WTC11 (cell line): Measurements from ENCODE around the gene B4GALNT1. TPM values are rescaled to one million over a fixed set of nuclear protein-coding genes. Genes with fewer than 3 reads are reported as not detected.

Experiments used
- ATAC-seq: fragments of 200-7000 bp; cut with Tn5 transposase; 2 replicates; pipeline ENCODE4 v1.10.0; 2021; ENCODE audit warnings: mild to moderate bottlenecking, moderate library complexity
- CTCF ChIA-PET: fragments of 300-600 bp; sonication (Branson Sonifier 250); formaldehyde crosslinking; loops from one replicate; lab custom pipeline; 2021; ENCODE audit warnings: antibody characterized with exemption; lab: Charles Lee
- POLR2A ChIA-PET: fragments of 350-600 bp; sonication (Branson Sonifier 250); formaldehyde crosslinking; loops from one replicate; lab custom pipeline; 2021; ENCODE audit warnings: antibody characterized with exemption; lab: Charles Lee
- DNase-seq: peaks from one replicate; pipeline ENCODE4 v3.0.0; 2021; ENCODE audit warnings: low spot score
- H3K27ac Mint-ChIP-seq: 2 replicates; pipeline ENCODE4 v1.8.0; 2021; ENCODE audit warnings: mixed read lengths
- H3K27me3 Mint-ChIP-seq: 2 replicates; pipeline ENCODE4 v1.8.0; 2021; ENCODE audit warnings: low read depth, mild to moderate bottlenecking, moderate library complexity, mixed read lengths
- H3K36me3 Mint-ChIP-seq: 2 replicates; pipeline ENCODE4 v1.8.0; 2021; ENCODE audit warnings: mixed read lengths
- H3K4me1 Mint-ChIP-seq: 2 replicates; pipeline ENCODE4 v1.8.0; 2022; ENCODE audit warnings: mixed read lengths
- H3K4me3 Mint-ChIP-seq: 2 replicates; pipeline ENCODE4 v1.8.0; 2021; ENCODE audit warnings: mild to moderate bottlenecking, moderate library complexity, mixed read lengths
- H3K9me3 Mint-ChIP-seq: 2 replicates; pipeline ENCODE4 v1.8.0; 2021; ENCODE audit warnings: mixed read lengths
- ESRRA ChIP-seq: sonication (generic); formaldehyde crosslinking; IDR thresholded peaks from 2 replicates; pipeline ENCODE4 v1.8.1; 2022; ENCODE audit warnings: mild to moderate bottlenecking, missing genetic modification reagents, borderline replicate concordance
- MAX ChIP-seq: sonication (generic); formaldehyde crosslinking; IDR thresholded peaks from 2 replicates; pipeline ENCODE4 v1.8.0; 2022; ENCODE audit warnings: mild to moderate bottlenecking, missing genetic modification reagents
- ZNF219 ChIP-seq: sonication (generic); formaldehyde crosslinking; IDR thresholded peaks from 2 replicates; pipeline ENCODE4 v1.8.0; 2023; ENCODE audit warnings: missing genetic modification reagents, mild to moderate bottlenecking, borderline replicate concordance
- ZNF532 ChIP-seq: fragments of 250-450 bp; sonication (Bioruptor Pico); IDR thresholded peaks from 2 replicates; pipeline ENCODE4 v1.9.0; 2021; ENCODE audit warnings: mild to moderate bottlenecking, borderline replicate concordance
- total RNA-seq: library from RNA; stranded (reverse); gene quantifications from 3 replicates; pipeline ENCODE4 v1.2.3, GENCODE V29; 2021
- TF ChIP-seq, protein P1 (sequence below): sonication (generic); formaldehyde crosslinking; conservative IDR thresholded peaks from 2 replicates; pipeline ENCODE4 v1.8.1; 2023; ENCODE audit warnings: mild to moderate bottlenecking, low read depth, missing genetic modification reagents, moderate library complexity
- TF ChIP-seq, protein P2 (sequence below): sonication (generic); formaldehyde crosslinking; IDR thresholded peaks from 2 replicates; pipeline ENCODE4 v1.8.1; 2023; ENCODE audit warnings: mild to moderate bottlenecking, missing genetic modification reagents, borderline replicate concordance
- TF ChIP-seq, protein P3 (sequence below): fragments of 200-600 bp; IDR thresholded peaks from 2 replicates; pipeline ENCODE4 v1.8.0; 2022; ENCODE audit warnings: antibody characterized with exemption

The B4GALNT1 gene
- total RNA-seq, 1 experiment from 2014 or later, result 1.2 TPM

- TF ChIP-seq ZNF532, result no peak
- TF ChIP-seq, protein P1, sequence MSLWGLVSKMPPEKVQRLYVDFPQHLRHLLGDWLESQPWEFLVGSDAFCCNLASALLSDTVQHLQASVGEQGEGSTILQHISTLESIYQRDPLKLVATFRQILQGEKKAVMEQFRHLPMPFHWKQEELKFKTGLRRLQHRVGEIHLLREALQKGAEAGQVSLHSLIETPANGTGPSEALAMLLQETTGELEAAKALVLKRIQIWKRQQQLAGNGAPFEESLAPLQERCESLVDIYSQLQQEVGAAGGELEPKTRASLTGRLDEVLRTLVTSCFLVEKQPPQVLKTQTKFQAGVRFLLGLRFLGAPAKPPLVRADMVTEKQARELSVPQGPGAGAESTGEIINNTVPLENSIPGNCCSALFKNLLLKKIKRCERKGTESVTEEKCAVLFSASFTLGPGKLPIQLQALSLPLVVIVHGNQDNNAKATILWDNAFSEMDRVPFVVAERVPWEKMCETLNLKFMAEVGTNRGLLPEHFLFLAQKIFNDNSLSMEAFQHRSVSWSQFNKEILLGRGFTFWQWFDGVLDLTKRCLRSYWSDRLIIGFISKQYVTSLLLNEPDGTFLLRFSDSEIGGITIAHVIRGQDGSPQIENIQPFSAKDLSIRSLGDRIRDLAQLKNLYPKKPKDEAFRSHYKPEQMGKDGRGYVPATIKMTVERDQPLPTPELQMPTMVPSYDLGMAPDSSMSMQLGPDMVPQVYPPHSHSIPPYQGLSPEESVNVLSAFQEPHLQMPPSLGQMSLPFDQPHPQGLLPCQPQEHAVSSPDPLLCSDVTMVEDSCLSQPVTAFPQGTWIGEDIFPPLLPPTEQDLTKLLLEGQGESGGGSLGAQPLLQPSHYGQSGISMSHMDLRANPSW (CRISPR knock-in tag), result no peak
These were observed 49.0 kb downstream of the B4GALNT1 start (continued) for GRCh38 chr12:57584050-57584449.

DNA sequence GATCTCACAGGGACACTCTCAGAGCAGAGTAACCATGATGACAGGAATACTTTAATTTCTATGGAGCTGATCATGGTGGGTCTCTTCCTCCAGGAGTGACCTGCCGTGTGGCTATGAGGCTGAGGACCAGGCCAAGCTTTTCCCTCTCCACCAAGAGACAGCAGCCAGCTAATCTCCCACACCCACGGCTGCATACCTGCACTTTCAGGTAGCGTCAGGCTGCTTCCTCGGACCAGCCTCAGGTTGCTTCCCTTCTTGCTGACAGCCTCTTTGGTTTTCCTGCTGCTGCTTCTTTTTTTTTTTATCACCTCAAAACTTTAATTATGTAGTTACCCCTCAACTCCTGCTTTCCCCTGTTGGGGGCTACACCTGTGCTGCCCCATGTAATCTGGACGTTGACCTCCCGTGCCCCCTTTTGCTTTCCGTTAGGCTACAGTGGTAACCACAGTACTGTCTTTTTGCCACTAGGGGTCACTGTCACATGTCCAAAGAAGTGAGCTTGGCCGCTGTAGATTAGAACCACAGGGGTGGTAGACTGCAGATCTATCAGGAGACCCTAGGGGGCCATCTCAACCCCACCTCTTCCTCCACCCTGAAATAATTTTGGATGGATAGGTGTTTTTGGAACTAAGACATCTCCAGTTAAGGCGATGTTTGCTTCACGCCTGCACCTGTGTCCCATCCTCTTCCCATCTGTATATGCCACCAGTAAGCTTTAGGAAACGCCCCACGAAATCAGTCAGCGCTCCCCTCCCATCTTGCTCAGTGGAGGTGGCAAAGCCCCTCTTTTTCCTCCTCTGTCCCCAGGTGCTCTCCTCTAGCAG is 49.8 kb downstream of the B4GALNT1 start:
- DNase-seq, result peak; percentile 76
- Mint-ChIP-seq H3K36me3 (peaks cover 19% of the 10 kb centered on the region), H3K27me3 (0 out of 2 replicates have a peak, but pooled peaks cover 3% of the 10 kb centered on the region), H3K9me3 (no peaks in the 10 kb centered on the region)
- CTCF ChIA-PET, result interaction anchor here (0.6 to 4.2 kb wide), 51 partner anchors 8 to 1133 kb away, joined by 3 to 74 read pairs (median 5); partner anchors contain the start of genes ARHGEF25, AVIL, B4GALNT1 and CYP27B1
- no peak for TF ChIP-seq ESRRA (CRISPR knock-in tag)
- 0 out of 2 replicates have a peak, but pooled peaks have one; percentile 13 for TF ChIP-seq MAX (CRISPR knock-in tag)
- TF ChIP-seq ZNF219, result no peak
- TF ChIP-seq, protein P2, sequence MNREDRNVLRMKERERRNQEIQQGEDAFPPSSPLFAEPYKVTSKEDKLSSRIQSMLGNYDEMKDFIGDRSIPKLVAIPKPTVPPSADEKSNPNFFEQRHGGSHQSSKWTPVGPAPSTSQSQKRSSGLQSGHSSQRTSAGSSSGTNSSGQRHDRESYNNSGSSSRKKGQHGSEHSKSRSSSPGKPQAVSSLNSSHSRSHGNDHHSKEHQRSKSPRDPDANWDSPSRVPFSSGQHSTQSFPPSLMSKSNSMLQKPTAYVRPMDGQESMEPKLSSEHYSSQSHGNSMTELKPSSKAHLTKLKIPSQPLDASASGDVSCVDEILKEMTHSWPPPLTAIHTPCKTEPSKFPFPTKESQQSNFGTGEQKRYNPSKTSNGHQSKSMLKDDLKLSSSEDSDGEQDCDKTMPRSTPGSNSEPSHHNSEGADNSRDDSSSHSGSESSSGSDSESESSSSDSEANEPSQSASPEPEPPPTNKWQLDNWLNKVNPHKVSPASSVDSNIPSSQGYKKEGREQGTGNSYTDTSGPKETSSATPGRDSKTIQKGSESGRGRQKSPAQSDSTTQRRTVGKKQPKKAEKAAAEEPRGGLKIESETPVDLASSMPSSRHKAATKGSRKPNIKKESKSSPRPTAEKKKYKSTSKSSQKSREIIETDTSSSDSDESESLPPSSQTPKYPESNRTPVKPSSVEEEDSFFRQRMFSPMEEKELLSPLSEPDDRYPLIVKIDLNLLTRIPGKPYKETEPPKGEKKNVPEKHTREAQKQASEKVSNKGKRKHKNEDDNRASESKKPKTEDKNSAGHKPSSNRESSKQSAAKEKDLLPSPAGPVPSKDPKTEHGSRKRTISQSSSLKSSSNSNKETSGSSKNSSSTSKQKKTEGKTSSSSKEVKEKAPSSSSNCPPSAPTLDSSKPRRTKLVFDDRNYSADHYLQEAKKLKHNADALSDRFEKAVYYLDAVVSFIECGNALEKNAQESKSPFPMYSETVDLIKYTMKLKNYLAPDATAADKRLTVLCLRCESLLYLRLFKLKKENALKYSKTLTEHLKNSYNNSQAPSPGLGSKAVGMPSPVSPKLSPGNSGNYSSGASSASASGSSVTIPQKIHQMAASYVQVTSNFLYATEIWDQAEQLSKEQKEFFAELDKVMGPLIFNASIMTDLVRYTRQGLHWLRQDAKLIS (CRISPR knock-in tag), result no peak
- TF ChIP-seq, protein P3, sequence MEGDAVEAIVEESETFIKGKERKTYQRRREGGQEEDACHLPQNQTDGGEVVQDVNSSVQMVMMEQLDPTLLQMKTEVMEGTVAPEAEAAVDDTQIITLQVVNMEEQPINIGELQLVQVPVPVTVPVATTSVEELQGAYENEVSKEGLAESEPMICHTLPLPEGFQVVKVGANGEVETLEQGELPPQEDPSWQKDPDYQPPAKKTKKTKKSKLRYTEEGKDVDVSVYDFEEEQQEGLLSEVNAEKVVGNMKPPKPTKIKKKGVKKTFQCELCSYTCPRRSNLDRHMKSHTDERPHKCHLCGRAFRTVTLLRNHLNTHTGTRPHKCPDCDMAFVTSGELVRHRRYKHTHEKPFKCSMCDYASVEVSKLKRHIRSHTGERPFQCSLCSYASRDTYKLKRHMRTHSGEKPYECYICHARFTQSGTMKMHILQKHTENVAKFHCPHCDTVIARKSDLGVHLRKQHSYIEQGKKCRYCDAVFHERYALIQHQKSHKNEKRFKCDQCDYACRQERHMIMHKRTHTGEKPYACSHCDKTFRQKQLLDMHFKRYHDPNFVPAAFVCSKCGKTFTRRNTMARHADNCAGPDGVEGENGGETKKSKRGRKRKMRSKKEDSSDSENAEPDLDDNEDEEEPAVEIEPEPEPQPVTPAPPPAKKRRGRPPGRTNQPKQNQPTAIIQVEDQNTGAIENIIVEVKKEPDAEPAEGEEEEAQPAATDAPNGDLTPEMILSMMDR, result peak; percentile 92
- TF ChIP-seq, all 79 proteins: peak for 2
- Mint-ChIP-seq H3K4me3 (no peak overlapping the region), H3K27ac (no peak overlapping the region), H3K4me1 (no peaks in the 10 kb centered on the region; the same call in 1 of the 2 replicates)
- peak; percentile 99 for ATAC-seq
- POLR2A ChIA-PET, result interaction anchor here (0.5 to 1.0 kb wide), 2 partner anchors 15 to 152 kb away, joined by 3 read pairs; no protein-coding TSS in a partner anchor
